H7 (cell line): ENCODE measurements around the gene SPTBN5. TPM values are rescaled to one million over a fixed set of nuclear protein-coding genes. Genes with fewer than 3 reads are reported as not detected.
"Not testable (repeated sequence)": the region's sequence is repeated elsewhere in the genome, so short reads cannot be mapped to it uniquely, and the experiment has no call there.

Source experiments
- DNase-seq: peaks from one replicate; pipeline ENCODE4 v3.0.0; 2012
- H3K27me3 ChIP-seq: 2 replicates; pipeline ENCODE4 v1.6.0; 2011; ENCODE audit warnings: mild to moderate bottlenecking, low read length; ENCODE audit not compliant: control insufficient read depth, insufficient read depth
- H3K36me3 ChIP-seq: replicated peaks from 2 replicates; pipeline ENCODE4 v1.5.1; 2011; ENCODE audit warnings: low read length; ENCODE audit not compliant: control insufficient read depth, insufficient read depth
- H3K4me3 ChIP-seq: 2 replicates; pipeline ENCODE4 v1.5.1; 2011; ENCODE audit warnings: low read depth, mild to moderate bottlenecking, control low read depth, low read length, moderate library complexity; ENCODE audit not compliant: insufficient read depth
- total RNA-seq: library from RNA; depleted of rRNA; stranded (reverse); fragments of >200 nt; shearing (Covaris generic); gene quantifications from 2 replicates; pipeline ENCODE4 v1.2.3, GENCODE V29; 2014

SPTBN5 gene
- total RNA-seq, 1 experiment from 2014 or later: 0.17 TPM

DNA sequence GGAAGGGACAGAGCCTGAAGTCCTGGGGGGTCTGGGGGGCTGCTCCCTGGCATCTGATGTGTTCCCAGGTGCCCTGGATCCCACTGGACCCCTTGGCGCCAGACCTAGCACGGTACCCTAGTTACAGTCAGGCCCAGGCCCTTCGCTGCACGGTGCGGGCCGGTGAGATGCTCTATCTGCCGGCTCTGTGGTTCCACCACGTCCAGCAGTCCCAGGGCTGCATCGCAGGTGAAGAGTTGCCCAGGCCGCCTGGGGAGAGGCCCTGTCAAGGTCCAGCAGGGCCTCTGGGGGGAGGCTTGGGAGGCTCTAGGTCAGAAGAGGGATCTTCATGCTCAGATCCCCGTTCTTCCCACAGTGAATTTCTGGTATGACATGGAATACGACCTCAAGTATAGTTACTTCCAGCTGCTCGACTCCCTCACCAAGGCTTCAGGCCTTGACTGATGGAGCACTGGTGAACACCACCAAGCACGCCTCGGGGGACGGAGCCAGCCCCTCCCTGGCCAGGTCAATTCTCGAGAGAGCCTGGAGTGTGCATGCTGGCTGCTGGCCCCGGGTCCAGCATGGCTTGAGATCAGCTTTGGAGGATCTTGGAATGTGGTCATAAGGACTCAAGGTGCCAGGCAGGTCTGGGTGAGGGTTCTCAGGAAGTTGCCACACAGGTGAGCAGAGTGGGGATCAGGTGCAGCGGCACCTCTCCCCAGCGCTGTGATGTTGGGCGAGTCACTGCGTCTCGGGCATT, 57.0 kb downstream of the SPTBN5 start:
- peaks cover 1% of the 10 kb centered on the region for H3K36me3 ChIP-seq
- no peak overlapping the region for H3K4me3 ChIP-seq
- no peak for DNase-seq
- H3K27me3 ChIP-seq: no peaks in the 10 kb centered on the region

DNA sequence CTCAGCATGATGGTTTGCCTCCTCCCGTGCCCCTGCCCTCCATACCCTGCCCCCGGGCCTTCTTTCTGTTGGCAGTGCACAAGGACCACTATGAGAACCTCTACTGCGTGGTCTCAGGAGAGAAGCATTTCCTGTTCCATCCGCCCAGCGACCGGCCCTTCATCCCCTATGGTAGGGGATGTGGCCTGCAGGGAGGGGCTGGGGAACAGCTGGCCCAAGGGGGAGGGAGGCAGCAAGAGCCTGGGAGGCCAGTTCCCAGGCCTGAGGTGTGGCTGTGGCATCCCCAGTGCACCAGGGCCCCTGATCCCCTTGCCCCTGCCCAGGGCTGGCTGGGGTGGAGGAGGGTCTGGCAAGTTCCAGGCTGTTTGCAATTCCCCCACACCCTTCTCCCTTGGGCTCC, 57.8 kb downstream of the SPTBN5 start:
- DNase-seq: no peak
- Histone ChIP-seq H3K36me3 (peaks cover 1% of the 10 kb centered on the region), H3K4me3 (no peak overlapping the region), H3K27me3 (no peaks in the 10 kb centered on the region)

DNA sequence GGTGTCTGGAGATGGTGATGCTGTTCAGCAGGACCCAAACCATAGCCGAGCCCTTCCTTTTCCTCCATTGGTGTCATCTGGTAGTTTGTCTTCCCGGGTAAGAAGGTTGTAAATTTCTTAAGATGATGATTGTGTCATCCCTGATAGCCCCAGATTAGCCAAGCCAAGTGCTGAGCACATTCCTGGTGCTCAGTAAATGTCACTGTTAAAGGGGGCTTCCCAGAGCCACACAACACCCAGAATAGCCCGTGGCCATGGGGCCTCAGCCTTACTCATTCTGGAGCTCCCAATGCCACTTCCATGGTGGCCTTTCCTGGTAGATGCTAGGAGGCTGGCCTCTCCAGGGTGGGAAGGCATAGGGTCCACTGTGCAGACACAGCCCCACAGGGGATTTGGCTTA, 59.8 kb downstream of the SPTBN5 start:
- no peaks in the 10 kb centered on the region for H3K27me3 ChIP-seq
- no peak overlapping the region for H3K4me3 ChIP-seq
- no peak for DNase-seq
- H3K36me3 ChIP-seq: peaks cover 1% of the 10 kb centered on the region

DNA sequence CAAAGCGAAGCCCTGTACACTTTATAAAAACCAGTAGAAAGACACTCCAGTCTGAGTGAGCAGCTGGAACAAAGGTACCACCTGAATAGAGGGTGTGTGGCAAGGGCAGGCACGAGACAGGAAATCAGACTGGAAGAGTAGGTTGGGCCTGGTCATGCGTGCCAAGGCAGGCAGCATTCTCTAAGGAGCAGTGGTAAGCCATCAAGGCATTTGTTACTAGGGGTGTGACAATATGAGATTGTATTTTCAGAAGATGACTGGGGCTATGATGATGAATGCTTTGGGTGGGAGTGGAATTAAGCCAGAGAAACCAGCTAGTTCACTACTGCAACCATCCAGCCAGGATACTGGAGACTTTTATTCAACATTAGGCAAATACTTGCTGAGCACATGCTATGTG, 61.0 kb downstream of the SPTBN5 start:
- no peak for DNase-seq
- Histone ChIP-seq H3K27me3 (peaks cover 2% of the 10 kb centered on the region; the same call in 1 of the 2 replicates), H3K4me3 (no peak overlapping the region), H3K36me3 (peaks cover 1% of the 10 kb centered on the region)

DNA sequence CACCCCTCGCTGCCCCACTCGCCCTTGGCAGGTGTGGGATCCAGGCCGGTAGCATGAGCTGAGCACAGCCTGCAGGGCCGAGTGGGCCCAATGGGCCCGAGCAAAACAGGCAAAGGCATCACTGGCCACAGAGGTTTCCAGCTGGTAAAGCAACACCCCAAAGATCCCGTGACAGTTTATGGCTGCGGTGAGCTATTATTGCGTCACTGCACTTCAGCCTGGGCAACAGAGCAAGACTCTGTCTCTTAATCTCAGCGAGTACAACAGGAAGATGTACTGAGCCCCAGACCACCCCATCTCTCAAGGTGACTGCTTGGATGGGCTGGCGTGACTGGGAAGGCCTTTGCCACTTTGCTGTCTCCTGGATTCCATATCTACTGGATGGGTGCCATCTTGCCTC, 61.6 kb downstream of the SPTBN5 start:
- peaks cover 1% of the 10 kb centered on the region for H3K36me3 ChIP-seq
- H3K4me3 ChIP-seq: no peak overlapping the region
- H3K27me3 ChIP-seq: peaks cover 2% of the 10 kb centered on the region; the same call in 1 of the 2 replicates
- no peak for DNase-seq

DNA sequence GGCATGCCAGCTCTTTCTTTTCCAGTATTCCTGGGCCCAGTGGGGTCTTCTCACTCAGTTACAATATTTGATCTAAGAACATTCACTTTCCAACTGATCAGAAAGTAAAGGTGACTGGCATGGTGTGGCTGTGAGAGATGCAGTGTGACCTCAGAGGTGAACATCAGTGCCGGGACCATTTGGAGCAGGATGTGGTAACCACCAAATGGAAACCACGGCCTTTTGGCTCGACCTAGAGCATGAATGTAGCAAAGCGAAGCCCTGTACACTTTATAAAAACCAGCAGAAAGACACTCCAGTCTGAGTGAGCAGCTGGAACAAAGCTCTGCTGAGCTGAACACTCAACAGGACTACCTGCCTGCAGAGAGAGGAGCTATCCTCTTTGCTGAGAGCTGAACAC, 62.6 kb downstream of the SPTBN5 start:
- not testable (repeated sequence) for DNase-seq, H3K36me3 ChIP-seq, H3K27me3 ChIP-seq, H3K4me3 ChIP-seq

DNA sequence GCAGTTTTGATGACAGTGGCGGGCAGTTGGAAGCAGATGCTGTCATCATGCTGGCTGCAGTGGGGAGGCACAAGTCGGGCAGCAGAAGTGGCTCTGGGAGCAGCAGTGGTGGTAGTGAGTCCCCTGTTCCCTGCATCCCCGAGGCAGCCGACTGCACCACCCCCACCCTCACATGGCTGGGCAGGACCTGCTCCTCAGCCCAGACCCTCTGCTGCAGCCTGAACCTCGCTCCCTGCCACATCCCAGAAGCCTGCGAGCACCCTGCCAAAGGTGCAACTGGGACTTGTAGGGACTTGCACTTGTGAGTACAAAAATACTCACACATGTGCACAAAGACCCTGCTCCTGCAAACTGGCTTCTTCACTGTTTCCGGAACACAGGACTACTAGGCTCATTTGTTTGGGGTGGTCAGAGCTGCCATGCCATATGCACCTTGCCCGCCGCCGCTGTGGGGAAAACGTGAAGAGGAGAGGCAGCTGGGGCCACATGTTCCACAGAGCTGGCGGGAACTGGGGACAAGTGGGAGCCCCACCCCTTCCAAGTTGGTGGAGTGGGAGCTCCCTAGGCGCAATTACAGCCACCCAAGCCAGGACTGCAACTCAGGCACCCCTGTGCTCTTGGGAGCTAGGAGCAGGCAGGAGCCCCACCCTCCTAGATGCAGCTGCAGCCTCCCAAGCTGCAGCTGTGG, 63.8 kb downstream of the SPTBN5 start:
- no peak for DNase-seq
- H3K27me3 ChIP-seq: peaks cover 2% of the 10 kb centered on the region; the same call in 1 of the 2 replicates
- peaks cover 1% of the 10 kb centered on the region for H3K36me3 ChIP-seq
- no peak overlapping the region for H3K4me3 ChIP-seq

DNA sequence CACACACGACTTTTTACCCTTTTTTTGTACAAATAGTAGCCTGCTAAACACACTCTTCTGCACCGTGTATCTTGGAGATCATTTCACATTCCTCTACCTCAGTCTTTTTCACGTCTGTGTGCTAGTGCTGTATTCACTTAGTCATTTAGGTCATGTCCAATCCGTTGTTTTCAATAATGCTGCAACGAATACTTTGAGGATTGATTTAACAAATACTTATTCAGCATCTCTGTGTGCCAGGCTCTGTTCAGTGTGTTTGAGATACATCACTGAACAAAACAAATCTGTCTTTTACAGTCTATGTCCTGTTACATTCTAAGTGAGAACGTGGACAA, 65.1 kb downstream of the SPTBN5 start:
- H3K4me3 ChIP-seq: no peak overlapping the region; the same call in 1 of the 2 replicates
- H3K27me3 ChIP-seq: peaks cover 2% of the 10 kb centered on the region; the same call in 1 of the 2 replicates
- H3K36me3 ChIP-seq: peaks cover 1% of the 10 kb centered on the region
- no peak for DNase-seq

DNA sequence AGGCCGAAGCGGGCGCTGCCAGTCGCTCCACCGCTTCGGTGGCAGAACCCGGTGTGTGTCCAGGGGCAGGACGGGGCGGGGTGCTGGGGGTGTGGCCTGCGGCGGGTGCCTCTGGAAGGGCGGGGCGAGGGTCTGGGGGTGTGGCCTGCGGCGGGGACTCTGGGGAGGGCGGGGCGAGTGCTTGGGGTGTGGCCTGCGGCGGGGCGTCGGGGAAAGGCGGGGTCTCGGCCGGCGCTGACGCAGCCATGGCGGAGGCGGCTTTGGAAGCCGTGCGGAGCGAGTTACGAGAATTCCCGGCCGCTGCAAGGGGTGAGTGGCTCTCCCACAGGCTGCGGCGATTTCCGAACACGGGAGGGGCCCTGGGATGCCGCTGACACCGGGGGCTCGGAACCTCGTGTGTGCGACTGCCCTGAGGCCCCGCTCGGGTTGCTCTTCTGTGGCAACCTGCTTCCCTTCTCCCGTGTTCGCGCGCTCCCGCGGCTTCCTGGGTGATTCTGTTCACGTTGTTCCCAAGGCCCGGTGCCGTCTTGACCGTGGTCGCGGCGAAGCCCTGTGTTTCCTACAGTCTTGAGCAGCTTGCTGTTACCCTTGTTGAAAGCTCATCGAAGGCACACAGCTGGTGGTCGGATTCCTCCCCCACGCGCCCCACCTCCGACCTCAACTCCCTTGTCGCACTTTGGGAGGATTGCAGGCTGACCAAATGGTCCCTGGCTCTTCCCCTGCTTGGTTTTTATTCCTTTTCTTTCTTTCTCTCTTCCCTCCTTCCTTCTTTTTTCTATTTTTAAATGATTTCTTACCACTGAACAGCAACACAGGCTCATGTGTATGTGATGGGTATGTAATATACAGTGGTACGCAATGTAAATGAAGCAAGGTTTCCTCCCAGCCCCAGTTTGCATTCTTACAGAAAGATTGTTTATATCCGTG, 65.7 kb downstream of the SPTBN5 start, which contains the start of gene JMJD7:
Gene JMJD7 (plus strand): TSS at position 213 of the 927 bp plus-strand sequence. CDS start 33 bp downstream, at position 246.
- Histone ChIP-seq H3K36me3 (peaks cover 1% of the 10 kb centered on the region), H3K4me3 (peak within 1 kb of the TSS; percentile 97), H3K27me3 (peaks cover 2% of the 10 kb centered on the region; the same call in 1 of the 2 replicates)
- DNase-seq: peak; percentile 100

DNA sequence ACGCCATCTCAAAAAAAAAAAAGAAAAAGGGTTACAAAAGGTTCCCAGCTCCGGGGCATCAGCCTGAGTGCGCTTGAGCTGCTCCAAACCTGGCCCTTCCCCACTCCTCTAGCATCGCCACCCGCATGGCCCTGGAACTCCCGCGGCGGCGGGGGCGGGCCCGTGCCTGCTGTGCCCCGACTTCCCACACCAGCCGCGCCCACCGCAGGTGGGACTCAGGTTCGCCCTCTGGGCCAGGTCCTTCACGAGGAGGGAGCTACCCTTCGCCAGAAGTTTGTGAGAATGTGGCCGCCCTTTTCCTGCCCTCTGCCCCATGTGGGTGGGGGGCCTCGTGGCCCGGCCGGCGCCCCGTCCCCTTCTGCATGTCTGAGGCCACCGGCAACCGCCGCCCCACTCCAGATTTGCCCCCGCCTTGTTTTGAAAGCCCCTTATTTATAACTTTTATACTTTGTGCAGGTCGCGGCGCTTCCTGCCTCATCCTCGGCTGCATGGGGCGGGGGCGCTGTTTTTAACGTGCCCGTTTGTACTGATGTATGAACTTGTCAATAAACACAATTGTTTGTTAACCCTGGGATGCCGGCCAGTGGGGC, 66.5 kb downstream of the SPTBN5 start:
- peak; percentile 91 for DNase-seq
- H3K36me3 ChIP-seq: peaks cover under 1% of the 10 kb centered on the region
- H3K27me3 ChIP-seq: peaks cover 2% of the 10 kb centered on the region; the same call in 1 of the 2 replicates
- H3K4me3 ChIP-seq: peak overlapping the region; percentile 56

DNA sequence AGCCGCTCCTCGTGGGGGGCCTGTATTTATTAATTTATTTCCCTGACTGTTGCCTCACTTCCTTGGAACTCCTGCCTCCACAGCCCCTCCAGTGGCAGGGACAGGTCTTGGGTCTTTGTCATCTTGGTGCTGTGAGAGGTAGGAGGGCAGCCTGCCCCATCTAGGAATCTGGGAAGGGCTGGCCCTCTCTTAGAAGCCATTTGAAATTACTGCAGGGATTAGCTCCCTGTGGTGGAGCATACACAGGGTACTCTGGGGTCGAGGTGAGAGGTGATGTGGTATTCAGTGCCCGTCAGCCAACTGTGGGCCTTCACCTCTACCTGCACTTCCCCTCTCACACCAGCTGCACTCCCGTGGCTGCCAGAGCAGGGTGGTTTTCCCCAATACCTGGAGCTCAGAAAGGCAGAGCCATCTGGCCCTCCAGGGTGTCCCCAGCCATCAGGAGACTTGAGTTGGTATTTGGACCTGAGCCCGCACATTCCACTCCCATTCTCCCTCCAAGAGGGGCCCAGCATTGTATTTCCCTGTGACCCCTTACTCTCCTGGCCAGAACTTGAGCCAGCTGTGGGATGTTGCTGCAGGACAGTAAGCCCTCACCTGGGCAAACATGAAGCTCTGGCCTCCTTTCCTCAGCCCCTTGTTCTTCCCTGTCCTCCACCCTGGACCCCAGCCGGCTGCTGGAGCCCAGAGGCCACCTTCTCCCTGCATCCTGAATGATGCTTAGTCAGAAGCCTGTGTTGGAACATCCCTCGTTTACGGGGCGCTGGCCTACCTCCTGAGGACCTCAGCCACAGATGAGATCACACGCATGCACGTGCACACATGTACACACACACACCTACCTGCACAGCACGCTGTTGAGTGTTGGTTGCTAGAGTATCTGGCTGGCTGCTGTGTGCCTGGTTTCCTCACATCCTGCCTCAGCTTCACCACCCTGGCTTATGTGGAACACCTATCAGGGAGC, 68.0 kb downstream of the SPTBN5 start:
- no peak overlapping the region for H3K4me3 ChIP-seq
- H3K36me3 ChIP-seq: no peaks in the 10 kb centered on the region; the same call in none of the 2 replicates
- H3K27me3 ChIP-seq: peaks cover 2% of the 10 kb centered on the region; the same call in 1 of the 2 replicates
- DNase-seq: no peak

DNA sequence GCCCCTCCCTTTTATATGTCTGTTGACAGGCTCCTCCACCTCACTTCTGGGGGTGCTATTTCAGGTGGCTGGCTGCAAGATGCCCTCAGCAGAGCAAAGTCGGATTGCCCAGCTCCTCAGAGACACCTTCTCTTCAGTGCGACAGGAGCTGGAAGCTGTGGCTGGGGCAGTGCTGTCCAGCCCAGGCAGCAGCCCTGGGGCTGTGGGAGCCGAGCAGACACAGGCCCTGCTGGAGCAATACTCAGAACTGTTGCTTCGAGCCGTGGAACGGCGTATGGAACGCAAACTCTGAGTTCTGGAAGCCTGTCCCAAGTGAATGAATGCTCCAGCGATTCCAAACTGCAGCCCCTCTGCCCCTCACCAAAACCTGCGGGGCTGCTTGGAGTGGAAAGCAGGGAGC, 68.7 kb downstream of the SPTBN5 start:
- Histone ChIP-seq H3K36me3 (no peaks in the 10 kb centered on the region; the same call in none of the 2 replicates), H3K4me3 (no peak overlapping the region), H3K27me3 (peaks cover 2% of the 10 kb centered on the region; the same call in 1 of the 2 replicates)
- DNase-seq: no peak

DNA sequence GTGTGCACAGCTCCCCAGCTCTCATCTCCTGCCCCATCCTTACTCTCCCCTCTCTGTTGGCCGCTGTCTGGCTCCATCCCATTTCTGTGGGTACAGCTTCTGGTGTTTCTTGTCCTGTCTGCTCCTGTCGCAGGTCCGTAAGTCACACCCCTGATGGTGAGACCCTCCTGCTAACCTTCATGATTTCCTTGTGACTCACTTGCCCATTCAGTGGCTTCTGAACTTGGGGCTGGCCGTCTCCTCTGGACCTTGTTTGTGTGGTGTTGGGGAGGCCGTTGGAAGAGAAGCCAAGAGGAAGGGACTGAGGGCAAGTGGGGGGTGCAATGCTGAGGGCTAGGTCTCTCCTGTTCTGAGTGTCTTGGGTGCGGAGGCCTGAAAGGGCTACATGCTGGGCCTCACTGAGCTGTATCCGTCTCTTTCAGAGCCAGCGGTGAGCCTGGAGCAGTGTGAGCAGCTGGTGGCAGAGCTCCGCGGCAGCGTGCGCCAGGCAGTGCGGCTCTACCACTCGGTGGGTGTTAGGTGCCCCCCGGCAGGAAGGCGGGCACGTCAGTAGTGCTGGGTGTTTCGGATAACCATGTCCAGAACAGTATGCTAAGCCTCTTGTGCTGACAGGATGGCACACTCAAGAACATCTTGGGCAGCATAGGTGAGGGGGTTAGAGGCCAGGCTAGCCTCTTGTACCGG, 69.6 kb downstream of the SPTBN5 start:
- no peak for DNase-seq
- H3K36me3 ChIP-seq: no peaks in the 10 kb centered on the region; the same call in none of the 2 replicates
- peaks cover 2% of the 10 kb centered on the region; the same call in 1 of the 2 replicates for H3K27me3 ChIP-seq
- no peak overlapping the region for H3K4me3 ChIP-seq
